H1 (cell line): ENCODE results near the gene SLC2A10.

ENCODE experiments used
- EZH2 ChIP-seq: fragments of 200-600 bp; sonication (generic); IDR thresholded peaks from 2 replicates; pipeline ENCODE4 v1.7.1; 2012; ENCODE audit warnings: low read depth, mild to moderate bottlenecking, moderate library complexity, low read length, inconsistent platforms; ENCODE audit not compliant: severe bottlenecking
- SP1 ChIP-seq: IDR thresholded peaks from 2 replicates; pipeline ENCODE4 v1.6.1; 2011; ENCODE audit warnings: low read depth, low read length
- TCF12 ChIP-seq: IDR thresholded peaks from 2 replicates; pipeline ENCODE4 v1.6.1; 2011; ENCODE audit warnings: low read depth, mild to moderate bottlenecking, low read length

GRCh38 chr20:46683668-46683938, 25.8 kb upstream of the SLC2A10 start:
- TF ChIP-seq TCF12 (no peak), EZH2 (no peak), SP1 (no peak)
